Adrenal gland (tissue), 5 donors: ENCODE results near the gene B3GNT8.

Experiments used
- POLR2A ChIP-seq, 2 donors: fragments of 450-650 bp; IDR thresholded peaks; one replicate each; pipeline ENCODE4 v1.6.1; 2017; ENCODE audit warnings: antibody characterized with exemption in 2 of 2, mild to moderate bottlenecking in 2 of 2, moderate library complexity in 1 of 2
- TF ChIP-seq, protein P1 (sequence below), 6 experiments: fragments of 450-650 bp in 4 of 6; fragments of 200-600 bp in 2 of 6; sonication (generic) in 1 of 6; IDR thresholded peaks; 1 replicate in 5 of 6; 2 replicates in 1 of 6; pipeline versions ENCODE4 v1.5.1 to v1.8.0; 2016 to 2021; ENCODE audit warnings: antibody characterized with exemption in 6 of 6, mild to moderate bottlenecking in 2 of 6, moderate library complexity in 1 of 6
- donor health status: DM: no; HTN: no; CAD: no.

DNA sequence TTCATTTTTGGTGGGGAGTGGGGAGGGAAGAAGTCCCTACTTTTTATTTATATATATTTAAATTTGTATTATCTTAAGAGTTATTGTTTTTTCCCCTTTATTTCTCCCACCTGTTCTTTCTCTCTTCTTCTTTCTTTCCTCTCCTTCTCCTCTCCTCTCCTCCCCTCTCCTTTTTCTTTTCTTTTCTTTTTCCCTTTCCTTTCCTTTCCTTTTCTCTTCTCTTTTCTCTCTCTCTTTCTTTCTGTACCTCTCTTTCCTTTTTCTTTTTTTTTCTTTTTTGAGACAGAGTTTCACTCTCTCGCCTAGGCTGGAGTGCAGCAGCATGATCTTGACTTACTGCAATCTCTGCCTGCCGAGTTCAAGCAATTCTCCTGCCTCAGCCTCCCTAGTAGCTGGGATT is 27.6 kb downstream of the B3GNT8 start:
- TF ChIP-seq, protein P1, sequence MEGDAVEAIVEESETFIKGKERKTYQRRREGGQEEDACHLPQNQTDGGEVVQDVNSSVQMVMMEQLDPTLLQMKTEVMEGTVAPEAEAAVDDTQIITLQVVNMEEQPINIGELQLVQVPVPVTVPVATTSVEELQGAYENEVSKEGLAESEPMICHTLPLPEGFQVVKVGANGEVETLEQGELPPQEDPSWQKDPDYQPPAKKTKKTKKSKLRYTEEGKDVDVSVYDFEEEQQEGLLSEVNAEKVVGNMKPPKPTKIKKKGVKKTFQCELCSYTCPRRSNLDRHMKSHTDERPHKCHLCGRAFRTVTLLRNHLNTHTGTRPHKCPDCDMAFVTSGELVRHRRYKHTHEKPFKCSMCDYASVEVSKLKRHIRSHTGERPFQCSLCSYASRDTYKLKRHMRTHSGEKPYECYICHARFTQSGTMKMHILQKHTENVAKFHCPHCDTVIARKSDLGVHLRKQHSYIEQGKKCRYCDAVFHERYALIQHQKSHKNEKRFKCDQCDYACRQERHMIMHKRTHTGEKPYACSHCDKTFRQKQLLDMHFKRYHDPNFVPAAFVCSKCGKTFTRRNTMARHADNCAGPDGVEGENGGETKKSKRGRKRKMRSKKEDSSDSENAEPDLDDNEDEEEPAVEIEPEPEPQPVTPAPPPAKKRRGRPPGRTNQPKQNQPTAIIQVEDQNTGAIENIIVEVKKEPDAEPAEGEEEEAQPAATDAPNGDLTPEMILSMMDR (IDR thresholded peaks at IDR 0.05): no peak
- no peak for TF ChIP-seq POLR2A (IDR thresholded peaks at IDR 0.05)
